NCI-H1694 (cell line): Measurements from ENCODE around the gene SPOP.
A peak's percentile ranks its signal among the peaks of the same experiment; 100 is the strongest.
"Not testable (repeated sequence)": the region's sequence is repeated elsewhere in the genome, so short reads cannot be mapped to it uniquely, and the experiment has no call there.

Source experiments
- DNase-seq: peaks from one replicate; lab custom pipeline; 2025; lab: John Stamatoyannopoulos, UW

Gene SPOP

DNA sequence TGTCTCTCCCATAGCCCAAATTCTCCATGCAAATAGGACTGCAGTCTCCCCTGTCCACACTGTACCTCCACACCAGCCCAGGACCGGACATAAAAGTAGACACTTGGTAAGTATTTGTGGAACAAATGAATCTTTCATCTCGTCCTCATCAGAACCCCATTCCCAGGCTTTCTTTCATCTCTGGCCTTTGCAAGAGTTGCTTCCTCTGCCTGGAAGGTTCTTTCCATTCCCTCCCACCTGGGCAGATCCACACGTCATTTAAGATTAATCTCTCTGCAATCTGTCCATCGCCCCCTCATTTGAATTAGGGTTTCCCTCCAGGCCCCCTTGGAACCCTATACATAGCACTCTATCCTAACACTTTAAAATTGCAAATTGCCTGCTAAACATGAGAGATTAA lies 106.1 kb downstream of the SPOP start:
- no peak for DNase-seq

DNA sequence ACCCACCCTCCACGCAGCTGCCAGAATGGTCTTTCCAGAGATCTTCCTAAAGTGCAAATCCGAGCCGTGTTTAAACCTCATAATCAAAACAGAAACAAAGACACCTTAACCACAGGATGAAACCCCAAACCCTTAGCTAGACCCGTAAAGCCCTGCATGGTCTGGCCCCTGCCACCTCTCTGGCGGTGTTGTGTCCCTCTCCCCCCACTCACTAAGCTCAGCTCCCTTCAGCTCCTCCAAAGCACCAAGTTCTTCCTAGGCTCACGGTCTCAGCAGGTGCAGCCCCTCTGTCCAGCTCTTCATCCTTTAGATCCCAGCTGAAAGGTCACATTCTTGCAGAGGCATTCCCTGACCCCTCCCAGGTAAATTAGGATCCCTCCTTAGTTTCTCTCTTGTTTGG lies 106.6 kb downstream of the SPOP start:
- DNase-seq: no peak

DNA sequence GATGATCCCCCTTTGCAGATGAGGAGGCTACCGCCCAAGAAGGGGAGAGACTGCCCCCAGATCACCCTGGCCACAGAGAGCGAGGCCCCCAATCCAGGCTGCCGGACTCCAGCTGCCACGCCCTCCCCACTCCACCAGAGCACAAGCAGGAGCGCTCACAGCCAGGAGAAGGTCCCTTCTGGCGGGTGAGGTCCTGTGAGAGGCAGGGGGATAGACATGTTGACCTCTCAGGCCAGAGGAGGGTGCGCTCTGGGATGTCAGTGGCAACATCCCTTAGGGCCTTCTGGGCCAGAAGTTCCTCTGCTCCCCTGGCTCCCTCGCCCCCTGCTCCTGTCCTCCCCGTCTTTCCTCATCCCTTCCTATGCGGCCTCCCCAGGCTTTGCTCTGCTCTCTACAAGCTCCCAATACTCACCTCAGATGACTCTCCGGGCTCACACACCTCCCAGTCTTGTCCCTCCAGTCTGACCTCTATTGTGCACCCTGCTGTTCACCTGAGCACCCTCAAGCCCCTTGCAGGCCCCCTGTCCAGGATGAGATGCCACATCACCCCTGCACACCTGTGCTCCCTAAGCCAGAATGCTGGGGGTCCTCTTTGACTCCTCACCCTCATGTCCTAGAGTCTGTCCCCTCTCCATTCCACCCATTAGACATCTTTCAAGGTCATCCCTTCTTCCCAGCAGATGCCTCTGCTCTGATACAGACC lies 107.2 kb downstream of the SPOP start:
- DNase-seq: no peak

DNA sequence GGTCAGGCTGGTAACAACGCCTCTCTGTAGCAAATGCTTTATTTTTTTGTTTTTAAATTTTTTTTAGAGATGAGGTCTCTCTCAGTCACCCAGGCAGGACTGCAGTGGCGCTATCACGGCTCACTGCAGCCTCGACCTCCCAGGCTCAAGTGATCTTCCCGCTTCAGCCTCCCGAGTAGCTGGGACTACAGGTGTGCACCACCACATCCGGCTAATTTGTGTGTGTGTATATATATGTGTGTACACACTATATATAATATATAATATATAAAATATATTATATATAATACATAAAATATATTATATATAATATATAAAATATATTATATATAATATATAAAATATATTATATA lies 109.2 kb downstream of the SPOP start:
- DNase-seq: not testable (repeated sequence)

DNA sequence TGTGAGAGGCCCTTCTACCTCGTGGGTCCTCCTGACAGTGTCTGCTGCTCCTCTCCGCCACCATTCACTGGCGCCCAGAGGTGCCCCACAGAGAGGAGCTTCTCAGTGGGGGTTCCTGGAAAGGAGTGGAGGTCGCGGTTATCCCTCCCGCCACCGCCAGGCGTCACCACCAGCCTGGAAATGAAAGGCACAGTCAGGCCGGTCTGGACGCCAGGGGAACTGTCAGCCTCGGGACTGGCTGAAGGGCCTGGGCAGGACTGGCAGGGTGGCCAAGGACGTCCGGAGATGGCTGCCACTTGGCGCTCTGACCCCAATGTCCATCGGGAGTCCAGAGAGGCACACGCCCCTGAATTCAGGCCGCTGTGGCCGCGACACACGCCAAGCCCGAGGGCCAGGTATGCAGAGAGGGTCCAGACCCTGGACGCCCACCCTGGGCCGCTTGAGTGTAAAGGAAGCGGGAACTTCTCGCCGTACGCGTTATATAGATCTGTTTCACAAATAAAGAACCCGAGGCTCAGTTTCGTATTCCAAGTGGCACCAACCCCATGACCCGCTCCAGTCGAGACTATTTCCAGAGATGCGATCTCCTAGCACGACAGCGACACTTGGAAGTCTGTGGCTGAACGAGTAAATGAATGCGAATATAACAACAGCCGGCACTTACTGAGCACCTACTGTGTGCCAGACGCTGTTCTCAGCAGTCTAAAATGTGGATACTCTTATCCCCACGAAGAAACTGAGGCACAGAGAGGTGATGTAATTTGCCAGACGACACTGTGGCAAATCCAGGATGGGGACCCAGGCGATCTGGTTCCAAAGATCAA lies 109.8 kb downstream of the SPOP start:
- DNase-seq: peak; percentile 56

DNA sequence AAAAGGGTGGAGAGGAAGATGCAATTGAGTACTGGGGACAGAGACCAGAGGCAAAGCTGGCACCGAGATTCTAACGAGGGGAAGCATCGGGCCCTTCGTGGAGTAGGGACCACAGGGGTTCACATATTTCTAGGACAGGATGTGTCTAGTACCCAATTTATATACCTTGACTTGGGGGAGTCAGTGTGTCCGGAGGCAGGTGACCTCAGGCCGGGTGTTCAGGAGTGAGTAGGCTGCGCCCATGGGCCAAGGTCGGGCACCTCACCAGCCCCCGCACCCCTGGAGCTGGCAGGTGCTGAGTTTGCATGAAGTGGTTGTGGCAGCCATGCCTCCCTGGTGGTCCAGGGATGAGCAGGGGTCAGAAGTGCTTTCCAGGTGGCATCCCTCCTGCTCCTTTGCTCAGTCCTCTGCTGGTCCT lies 110.8 kb downstream of the SPOP start:
- DNase-seq: no peak

DNA sequence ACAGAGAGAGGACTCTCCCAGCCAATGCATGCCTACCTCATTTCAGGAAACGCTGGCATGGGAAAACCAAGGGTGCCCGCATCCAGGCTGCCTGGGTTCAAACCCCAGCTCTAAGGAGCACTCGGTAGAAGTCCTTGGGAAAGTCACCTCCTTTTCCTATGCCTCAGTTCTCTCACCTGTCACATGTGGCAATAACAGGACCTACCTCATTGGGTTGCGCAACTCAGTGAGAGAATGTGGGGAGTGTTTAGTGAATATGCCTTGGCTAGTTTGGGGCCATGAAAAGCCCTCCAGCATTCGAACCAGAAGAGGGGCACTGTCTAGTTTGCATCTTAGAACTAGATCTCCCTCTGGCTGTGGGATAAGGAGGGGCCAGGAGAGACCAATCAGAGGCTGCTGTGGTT lies 111.2 kb downstream of the SPOP start:
- DNase-seq: no peak

DNA sequence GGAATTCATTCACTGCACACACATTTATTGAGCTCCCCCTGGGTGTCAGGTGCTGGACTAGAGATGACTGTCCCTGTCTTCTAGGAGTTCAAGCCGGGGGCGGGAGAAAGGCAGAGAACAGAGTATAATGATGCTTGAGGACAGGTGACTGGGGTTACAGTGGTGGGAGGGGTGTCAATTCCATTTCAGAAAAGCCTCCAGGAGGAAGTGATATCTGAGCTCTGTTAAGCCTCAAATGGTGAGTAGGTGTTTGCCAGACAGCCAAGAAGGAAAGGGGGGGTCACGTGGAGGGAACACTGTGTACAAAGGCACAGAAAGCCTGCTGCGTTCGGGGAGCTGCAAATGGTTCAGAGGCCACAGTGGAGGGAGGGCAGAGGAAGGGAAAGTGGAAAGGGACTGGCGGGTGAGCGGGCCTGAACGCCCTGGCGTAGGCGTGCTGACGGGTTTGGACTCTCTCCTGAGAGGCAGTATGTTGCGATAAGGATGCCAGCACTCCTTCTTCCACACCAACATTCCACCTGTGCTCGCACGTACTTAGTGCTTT lies 111.9 kb downstream of the SPOP start:
- no peak for DNase-seq

DNA sequence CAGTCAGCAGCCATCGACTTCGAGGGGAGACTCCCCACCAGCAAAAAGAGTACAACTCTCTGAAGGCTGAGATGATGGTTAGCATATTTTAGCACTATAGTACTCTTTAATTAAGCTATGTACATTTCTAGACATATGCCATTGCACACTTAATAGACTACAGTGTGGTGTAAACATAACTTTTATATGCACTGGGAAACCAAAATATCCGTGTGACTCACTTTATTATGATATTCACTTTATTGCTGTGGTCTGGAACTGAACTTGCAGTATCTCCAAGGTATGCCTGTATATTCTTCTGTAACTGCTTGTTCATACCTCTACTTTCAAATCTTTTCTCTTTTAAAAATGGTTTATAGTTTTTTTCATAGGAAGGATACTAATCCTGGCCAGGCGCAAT lies 113.3 kb downstream of the SPOP start:
- no peak for DNase-seq

DNA sequence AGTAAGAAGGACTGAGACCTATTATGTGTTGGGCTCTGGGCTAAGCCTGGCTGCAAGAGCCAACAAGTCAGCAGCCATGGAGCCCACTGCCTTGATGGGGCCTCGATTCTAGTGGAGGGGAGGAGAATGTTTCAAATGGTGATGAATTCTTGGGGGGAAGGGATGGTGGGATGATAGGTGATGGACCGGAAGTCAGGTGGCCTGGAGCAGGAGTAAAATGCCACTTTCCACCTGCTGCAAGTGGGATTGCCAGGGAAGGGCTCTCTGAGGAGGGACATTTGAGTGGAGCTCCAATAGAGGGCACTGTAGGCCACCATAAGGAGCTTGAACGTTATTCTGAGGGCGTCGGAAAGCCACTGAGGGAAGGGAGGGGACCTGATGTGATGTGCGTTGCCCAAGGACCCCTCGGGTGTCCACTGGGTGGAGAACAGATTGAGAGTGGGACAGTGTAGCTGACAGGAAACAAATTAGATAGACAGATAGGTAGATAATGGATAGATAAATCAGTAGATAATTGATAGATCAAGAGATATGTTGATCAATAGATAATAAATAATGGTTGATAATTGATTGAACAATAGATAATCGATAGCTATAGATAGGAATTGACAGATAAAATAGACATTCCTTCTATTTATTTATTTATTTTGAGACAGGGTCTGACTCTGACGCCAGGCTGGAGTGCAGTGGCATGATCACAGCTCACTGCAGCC lies 120.4 kb downstream of the SPOP start:
- peak; percentile 61 for DNase-seq

DNA sequence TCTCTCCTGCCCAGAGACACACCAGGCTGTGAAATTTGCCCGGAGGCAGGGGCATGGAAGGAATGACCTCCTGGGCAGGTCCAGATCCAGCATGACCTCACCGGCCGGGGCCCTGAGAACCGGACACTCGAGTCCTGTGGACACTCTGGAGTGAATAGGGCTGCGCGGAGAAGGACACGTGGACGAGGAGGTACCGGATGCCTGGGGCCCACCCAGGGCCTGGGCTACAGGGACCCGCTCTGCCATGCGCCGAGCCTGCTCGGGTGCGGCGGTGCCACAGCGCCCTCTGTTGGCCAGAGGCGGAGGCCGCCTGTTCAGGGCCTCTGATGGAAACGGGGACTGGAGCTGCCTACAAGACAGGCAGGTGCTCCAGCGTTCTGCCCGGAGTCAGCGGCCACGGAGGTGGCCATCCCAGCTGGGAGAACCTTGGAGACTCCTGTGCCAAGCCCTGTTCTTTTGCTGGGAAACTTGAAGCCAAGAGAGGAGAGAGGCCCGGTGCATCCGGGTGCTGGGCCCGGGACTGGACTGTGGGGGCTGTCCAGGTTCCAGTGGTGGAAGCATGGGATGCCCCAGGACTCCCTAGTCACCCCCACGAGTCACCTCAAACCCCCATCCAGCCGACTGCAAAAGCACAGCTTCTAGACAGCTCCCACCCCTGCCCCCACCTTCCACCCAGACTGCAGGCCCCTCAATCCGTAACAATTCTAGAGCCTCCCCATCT lies 121.5 kb downstream of the SPOP start:
- peak; percentile 74 for DNase-seq

DNA sequence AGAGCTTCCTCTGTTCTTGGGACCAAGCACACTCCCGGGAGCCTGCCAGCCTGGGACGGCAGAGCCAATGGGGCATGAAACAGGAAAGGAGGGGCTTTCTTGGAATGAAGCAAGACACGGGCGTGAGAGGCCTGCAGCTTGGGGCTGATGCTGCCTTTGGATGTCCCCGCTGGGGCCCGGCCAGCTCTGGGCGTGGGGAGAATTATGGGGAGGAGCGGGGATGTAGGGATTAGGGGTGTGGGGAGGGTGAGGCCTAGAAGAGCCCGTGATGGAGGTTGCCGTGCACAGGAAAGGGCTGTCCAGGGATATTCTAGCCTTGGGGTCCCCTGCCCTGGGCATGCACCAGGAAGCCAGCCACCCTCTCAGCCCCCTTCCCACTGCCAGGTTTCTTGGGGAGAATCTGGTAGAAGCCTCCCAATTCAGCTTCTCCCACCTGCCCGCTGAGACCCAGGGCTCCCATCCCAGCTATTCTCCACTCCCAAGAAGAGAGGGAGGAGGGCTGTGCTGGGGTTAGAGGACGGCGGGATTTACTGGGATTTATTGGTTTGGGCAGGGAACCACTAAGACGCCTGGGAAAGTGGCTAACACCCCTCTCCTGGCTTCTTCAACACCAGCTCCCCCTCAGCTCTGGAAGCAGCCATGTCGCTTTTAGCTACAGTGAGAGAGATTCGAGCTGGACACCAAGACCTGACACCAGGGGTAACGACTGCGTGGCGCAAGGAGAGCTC lies 122.2 kb downstream of the SPOP start:
- no peak for DNase-seq

DNA sequence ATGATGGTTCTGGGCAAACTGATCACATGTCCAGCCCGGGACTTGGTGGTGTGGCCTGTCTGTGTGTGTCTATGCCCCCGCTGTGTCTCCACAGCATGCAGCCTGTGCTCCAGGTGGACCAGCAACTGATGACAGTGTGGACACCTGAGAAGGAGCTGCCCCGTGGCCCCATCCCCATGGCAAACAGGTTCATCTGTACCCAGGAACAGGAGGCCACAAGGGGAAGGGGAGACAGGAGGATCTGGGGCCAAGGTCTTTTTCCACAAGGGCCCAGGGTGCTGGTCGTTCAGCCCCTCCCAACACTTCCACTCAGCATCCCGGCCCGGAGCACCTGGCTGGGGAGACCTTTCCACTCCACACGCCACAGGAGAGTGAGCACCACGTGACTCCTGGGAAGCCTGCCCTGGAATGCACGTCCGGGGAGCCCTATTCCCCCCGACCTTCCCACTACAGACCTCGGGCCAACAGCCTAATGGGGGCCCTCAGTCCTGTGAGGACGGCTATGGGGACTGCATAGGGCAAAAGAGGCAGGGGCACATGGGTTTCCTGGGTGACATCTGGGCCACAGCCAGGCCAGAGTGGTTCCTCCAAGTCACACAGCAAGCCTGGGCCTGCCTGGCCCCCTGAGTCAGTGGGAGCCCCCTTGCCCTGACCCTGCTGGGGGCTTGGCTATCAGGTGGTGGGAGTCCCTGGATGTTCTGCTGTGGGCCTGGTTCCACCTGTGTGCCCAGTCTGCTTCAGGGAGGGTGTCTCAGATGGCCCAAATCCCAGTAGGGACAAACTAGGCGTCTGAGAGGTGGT lies 123.0 kb downstream of the SPOP start:
- no peak for DNase-seq

DNA sequence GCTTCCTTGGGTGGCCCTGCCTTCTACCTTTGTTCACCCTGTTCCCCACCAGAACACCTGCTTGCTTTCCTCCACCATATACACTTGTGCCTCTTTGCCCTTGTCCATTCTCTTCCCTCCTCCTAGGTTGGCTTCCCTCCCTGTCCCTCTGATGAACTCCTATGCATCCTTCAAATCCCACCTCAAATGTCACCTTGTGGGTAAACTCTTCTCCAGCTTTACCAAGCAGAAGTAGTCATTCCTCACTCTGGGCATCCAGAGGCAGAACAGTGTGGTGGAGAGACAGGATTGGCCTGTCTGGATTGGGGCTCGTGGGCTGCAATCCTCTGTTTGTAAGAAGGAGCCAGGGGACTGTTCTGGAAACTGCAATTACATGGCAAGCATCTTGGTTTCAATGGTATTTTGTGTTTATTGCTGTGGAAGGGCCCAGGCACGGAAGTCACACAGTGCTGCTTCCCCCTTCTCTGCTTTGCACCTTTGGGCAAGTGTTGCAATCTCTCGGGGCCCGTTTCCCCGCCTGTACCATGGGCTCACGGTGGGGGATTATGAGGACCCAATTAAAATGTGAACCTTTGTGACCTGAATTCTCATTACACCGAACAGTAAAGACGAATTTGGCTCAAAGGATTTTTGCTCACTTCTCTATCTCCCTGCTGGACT lies 124.1 kb downstream of the SPOP start:
- no peak for DNase-seq

DNA sequence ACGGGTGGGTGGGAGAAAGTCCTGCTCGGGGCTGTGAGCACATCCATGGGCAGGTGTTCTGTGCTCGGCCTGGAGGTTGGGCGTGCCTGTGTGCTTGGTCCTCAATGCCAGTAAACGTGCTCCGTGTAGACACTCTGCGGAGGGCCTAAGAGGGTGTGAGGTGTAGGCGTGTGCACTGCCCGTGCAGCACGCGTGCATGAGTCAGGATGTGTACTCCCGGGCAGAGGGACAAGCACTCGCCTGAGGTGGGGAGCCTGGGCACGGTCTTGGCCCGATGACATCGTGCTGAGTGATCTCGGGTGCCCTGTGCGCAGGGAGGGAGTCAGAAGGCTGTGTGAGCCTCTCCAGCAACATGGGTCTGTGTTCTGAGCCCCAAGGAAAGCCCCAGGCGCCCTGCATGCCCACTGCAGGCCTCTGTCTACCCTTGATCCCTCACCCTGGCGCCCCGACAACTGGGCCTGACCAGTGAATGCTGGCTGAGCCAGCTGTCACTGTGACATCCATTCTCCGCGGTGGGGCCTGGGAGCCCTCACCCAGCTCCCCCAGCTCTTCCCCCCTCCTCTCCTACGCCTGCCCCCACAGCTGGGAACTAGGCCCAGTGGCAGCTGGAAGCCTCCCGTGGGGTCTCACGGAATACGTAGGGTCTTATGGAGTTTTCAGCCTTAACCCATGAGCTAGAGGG lies 125.7 kb downstream of the SPOP start:
- no peak for DNase-seq

DNA sequence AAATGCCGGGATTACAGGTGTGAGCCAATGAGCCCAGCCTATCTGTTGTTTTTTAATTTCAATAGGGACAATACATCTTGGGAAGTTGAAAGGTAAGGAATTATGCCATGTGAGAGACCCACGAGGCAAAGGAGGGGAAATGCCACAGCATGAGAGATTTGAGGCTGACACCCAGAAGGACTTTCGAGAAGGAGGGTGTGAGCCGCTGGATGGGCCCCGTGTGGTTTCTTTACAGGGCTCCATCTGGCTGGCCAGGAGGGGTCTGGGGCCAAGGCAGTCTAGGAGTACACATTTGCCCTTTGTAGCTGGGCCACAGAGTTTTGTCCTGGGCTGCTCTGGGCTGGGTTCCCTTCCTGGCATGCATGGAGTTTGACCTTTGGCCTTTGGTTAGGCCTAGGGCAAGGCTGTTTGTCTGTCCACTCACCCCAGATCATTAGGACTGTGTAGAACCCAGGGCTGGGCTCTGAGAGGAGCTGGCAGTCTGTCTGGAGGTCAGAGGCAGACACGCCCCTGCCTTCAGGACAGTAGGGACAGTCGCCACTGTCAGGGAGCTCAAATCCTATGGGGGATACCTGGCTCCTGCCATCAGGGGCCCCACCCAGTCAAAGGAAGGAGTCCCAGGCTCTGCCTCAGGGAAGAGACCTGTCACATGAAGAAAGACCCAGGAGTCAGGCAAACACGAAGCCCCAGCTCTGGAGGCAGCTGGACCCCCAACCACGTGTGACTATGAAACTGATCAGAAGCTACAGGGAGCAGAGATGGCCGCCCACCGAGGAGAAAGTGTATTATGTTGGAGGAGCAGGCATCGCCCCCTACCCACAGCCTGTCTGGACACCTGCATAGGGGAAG lies 126.5 kb downstream of the SPOP start:
- no peak for DNase-seq

DNA sequence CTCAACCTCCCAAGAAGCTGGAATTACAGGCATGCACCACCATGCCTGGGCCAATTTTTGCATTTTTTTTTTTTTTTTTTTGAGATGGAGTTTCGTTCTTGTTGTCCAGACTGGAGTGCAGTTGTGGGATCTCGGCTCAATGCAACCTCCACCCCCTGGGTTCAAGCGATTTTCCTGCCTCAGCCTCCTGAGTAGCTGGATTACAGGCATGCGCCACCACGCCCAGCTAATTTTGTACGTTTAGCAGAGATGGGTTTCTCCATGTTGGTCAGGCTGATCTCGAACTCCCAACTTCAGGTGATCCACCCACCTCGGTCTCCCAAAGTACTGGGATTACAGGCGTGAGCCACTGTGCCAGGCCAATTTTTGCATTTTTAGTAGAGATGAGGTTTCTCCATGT lies 127.1 kb downstream of the SPOP start:
- not testable (repeated sequence) for DNase-seq
